Sigmoid colon (tissue), 7 donors: ENCODE data around the gene KCTD12. TPM values are rescaled to one million over a fixed set of nuclear protein-coding genes. Genes with fewer than 3 reads are reported as not detected.

Experiments used
- DNase-seq: peaks from one replicate; pipeline ENCODE4 v3.0.0-alpha.2; 2019
- H3K27ac ChIP-seq, 4 donors: fragments of 200-600 bp; sonication (generic); one replicate each; pipeline ENCODE4 v1.5.1; 2016 to 2019; ENCODE audit warnings: mild to moderate bottlenecking in 1 of 4
- H3K27me3 ChIP-seq, 3 donors: fragments of 200-600 bp; sonication (generic); one replicate each; pipeline ENCODE4 v1.5.1; 2019; ENCODE audit warnings: mild to moderate bottlenecking in 1 of 3
- H3K36me3 ChIP-seq, 4 donors: fragments of 200-600 bp; sonication (generic); one replicate each; pipeline ENCODE4 v1.5.1; 2016 to 2019
- H3K4me1 ChIP-seq, 4 donors: fragments of 200-600 bp; sonication (generic); one replicate each; pipeline ENCODE4 v1.5.1; 2017 to 2019
- H3K4me3 ChIP-seq, 4 donors: fragments of 200-600 bp; sonication (generic); one replicate each; pipeline ENCODE4 v1.5.1; 2017 to 2019; ENCODE audit warnings: mild to moderate bottlenecking in 2 of 4, moderate library complexity in 1 of 4
- H3K9me3 ChIP-seq, 4 donors: fragments of 200-600 bp in 3 of 4; sonication (generic) in 3 of 4; one replicate each; pipeline versions ENCODE4 v1.5.1 to v1.6.1; 2013 to 2019
- CTCF ChIP-seq, 4 experiments: fragments of 450-650 bp in 3 of 4; fragments of 200-600 bp in 1 of 4; IDR thresholded peaks; one replicate each; pipeline ENCODE4 v1.5.1; 2016 to 2019; ENCODE audit warnings: antibody characterized with exemption in 4 of 4, mild to moderate bottlenecking in 3 of 4, moderate library complexity in 2 of 4
- EP300 ChIP-seq, 4 donors: sonication (generic); formaldehyde crosslinking; IDR thresholded peaks; one replicate each; pipeline ENCODE4 v1.6.1; 2017; ENCODE audit warnings: antibody characterized with exemption in 4 of 4
- POLR2A ChIP-seq, 2 donors: fragments of 450-650 bp; IDR thresholded peaks; one replicate each; pipeline ENCODE4 v1.6.1; 2016; ENCODE audit warnings: antibody characterized with exemption in 2 of 2, mild to moderate bottlenecking in 2 of 2, moderate library complexity in 2 of 2
- POLR2AphosphoS5 ChIP-seq, 4 donors: sonication (generic); formaldehyde crosslinking; IDR thresholded peaks; one replicate each; pipeline ENCODE4 v1.6.1; 2017; ENCODE audit warnings: antibody characterized with exemption in 4 of 4
- WGBS, 2 donors: extraction: QIAGEN DNeasy Blood & Tissue Kit; methylation state at CpG; one replicate each; pipeline ENCODE4 v1.1.7; 2013; 5-methylcytosine and 5-hydroxymethylcytosine counted together
- intact Hi-C: fragments of 100-400 bp; cut with DNase I; formaldehyde crosslinking; loops from one replicate; pipeline ENCODE4 v1.15.1; 2023
- polyA plus RNA-seq, 3 donors: library from polyadenylated mRNA; stranded (reverse); fragments of 200-250 nt; gene quantifications; one replicate each; pipeline ENCODE4 v1.2.3, GENCODE V29; 2013
- total RNA-seq, 4 donors: library from RNA; depleted of rRNA; stranded (reverse); fragments of >200 nt; gene quantifications; one replicate each; pipeline ENCODE4 v1.1.0, GENCODE V29; 2016
- donor health status: healthy with polysubstance abuse.
- donor health status: Bipolar disorder and iron deficiency.
- donor health status: healthy.

KCTD12 gene
- total and polyA plus RNA-seq, 7 donors, result 14.8 to 129 (median 77.3) TPM

- Histone ChIP-seq H3K4me3 (no peak overlapping the region), H3K4me1 (peaks cover 0 to 19% (median 12%) of the 10 kb centered on the region in 4 donors), H3K36me3 (no peaks in the 10 kb centered on the region), H3K27ac (no peak overlapping the region), H3K27me3 (no peaks in the 10 kb centered on the region), H3K9me3 (no peaks in the 10 kb centered on the region)
- no peak for DNase-seq
- intact Hi-C loops, result loop anchor here (5.0 kb wide), 2 partner anchors 221 to 1016 kb away; no protein-coding TSS in a partner anchor
- no peak for TF ChIP-seq POLR2A (IDR thresholded peaks at IDR 0.05)
- TF ChIP-seq EP300 (IDR thresholded peaks at IDR 0.05), result no peak
- 69 to 93% methylated on average over 1 of the region's 1 CpG for WGBS, 2 donors
These were observed 2.2 kb upstream of the KCTD12 start for GRCh38 chr13:76888421-76888820.

GRCh38 chr13:76887076-76887563, 915 bp upstream of the KCTD12 start:
- Histone ChIP-seq H3K4me3 (peak overlapping the region; percentile 61 to 75 (median 71)), H3K27ac (peak overlapping the region; percentile 89 to 90 (median 90)), H3K4me1 (peaks cover 0 to 30% (median 14%) of the 10 kb centered on the region in 4 donors), H3K36me3 (no peaks in the 10 kb centered on the region), H3K9me3 (no peaks in the 10 kb centered on the region), H3K27me3 (no peaks in the 10 kb centered on the region)
- 13 to 35% methylated on average over 20 of the region's 20 CpGs for WGBS, 2 donors
- intact Hi-C loops, result loop anchor here (2.0 to 5.0 kb wide), 3 partner anchors 106 to 1015 kb away; partner anchors contain the start of gene CLN5
- no peak for TF ChIP-seq POLR2A (IDR thresholded peaks at IDR 0.05)
- no peak for TF ChIP-seq EP300 (IDR thresholded peaks at IDR 0.05)
- DNase-seq, result no peak

GRCh38 chr13:76886005-76886291, 257 bp downstream of the KCTD12 start:
- WGBS, 2 donors, result 0 to 1% methylated on average over 37 of the region's 37 CpGs
- intact Hi-C loops, result loop anchor here (2.0 to 5.0 kb wide), 3 partner anchors 107 to 1014 kb away; partner anchors contain the start of gene CLN5
- Histone ChIP-seq H3K9me3 (no peaks in the 10 kb centered on the region), H3K27ac (peak overlapping the region; percentile 89 to 90 (median 90)), H3K4me3 (peak overlapping the region; percentile 61 to 75 (median 71)), H3K27me3 (no peaks in the 10 kb centered on the region), H3K4me1 (peaks cover 0 to 37% (median 16%) of the 10 kb centered on the region in 4 donors), H3K36me3 (no peaks in the 10 kb centered on the region)
- no peak for DNase-seq
- TF ChIP-seq POLR2A (IDR thresholded peaks at IDR 0.05) (no peak), EP300 (IDR thresholded peaks at IDR 0.05) (no peak), CTCF (IDR thresholded peaks at IDR 0.05) (no peak), POLR2AphosphoS5 (IDR thresholded peaks at IDR 0.05) (no peak)

GRCh38 chr13:76885203-76886004, 801 bp downstream of the KCTD12 start:
- Histone ChIP-seq H3K9me3 (no peaks in the 10 kb centered on the region), H3K27me3 (no peaks in the 10 kb centered on the region), H3K4me1 (peaks cover 0 to 43% (median 19%) of the 10 kb centered on the region in 4 donors), H3K4me3 (peak overlapping the region; percentile 61 to 75 (median 71)), H3K36me3 (no peaks in the 10 kb centered on the region), H3K27ac (peak overlapping the region; percentile 89 to 90 (median 90))
- TF ChIP-seq CTCF (IDR thresholded peaks at IDR 0.05), result peak; percentile 23 to 37 (median 36)
- peak in 3 of 4 donors; percentile 26 to 43 (median 31) for TF ChIP-seq POLR2AphosphoS5 (IDR thresholded peaks at IDR 0.05)
- TF ChIP-seq EP300 (IDR thresholded peaks at IDR 0.05), result no peak
- peak in 1 of 2 donors; percentile 9 for TF ChIP-seq POLR2A (IDR thresholded peaks at IDR 0.05)
- WGBS, 2 donors, result 0% methylated on average over 94 of the region's 94 CpGs
- intact Hi-C loops, result loop anchor here (2.0 to 5.0 kb wide), 3 partner anchors 107 to 1013 kb away; partner anchors contain the start of gene CLN5
- DNase-seq, result peak; percentile 90

GRCh38 chr13:76884907-76885202, 1.4 kb downstream of the KCTD12 start:
- 4 to 7% methylated on average over 9 of the region's 9 CpGs for WGBS, 2 donors
- Histone ChIP-seq H3K27me3 (no peaks in the 10 kb centered on the region), H3K4me1 (peaks cover 0 to 46% (median 22%) of the 10 kb centered on the region in 4 donors), H3K4me3 (peak overlapping the region; percentile 61 to 75 (median 71)), H3K9me3 (no peaks in the 10 kb centered on the region), H3K36me3 (no peaks in the 10 kb centered on the region), H3K27ac (peak overlapping the region; percentile 89 to 90 (median 90))
- intact Hi-C loops, result loop anchor here (5.0 kb wide), 3 partner anchors 118 to 1013 kb away; no protein-coding TSS in a partner anchor
- TF ChIP-seq CTCF (IDR thresholded peaks at IDR 0.05) (no peak), EP300 (IDR thresholded peaks at IDR 0.05) (no peak), POLR2AphosphoS5 (IDR thresholded peaks at IDR 0.05) (no peak), POLR2A (IDR thresholded peaks at IDR 0.05) (no peak)
- DNase-seq, result no peak
